Activated CD8-positive, alpha-beta T cell treated with anti-CD3 and anti-CD28 coated beads, Interleukin-2, amount 10 ng/mL, durations not matched to agents 7 days and 5 days (primary cell): Measurements from ENCODE around the gene PLAA. TPM values are rescaled to one million over a fixed set of nuclear protein-coding genes. Genes with fewer than 3 reads are reported as not detected.
"Not testable (repeated sequence)": the region's sequence is repeated elsewhere in the genome, so short reads cannot be mapped to it uniquely, and the experiment has no call there.

Source experiments
- ATAC-seq: fragments of 150-1000 bp; cut with Tn5 transposase; one replicate; pipeline ENCODE4 v1.10.0; 2021; ENCODE audit warnings: moderate library complexity
- CTCF ChIA-PET: fragments of 350-600 bp; sonication (Branson Sonifier 250); formaldehyde crosslinking; loops from one replicate; lab custom pipeline; 2021; ENCODE audit warnings: antibody characterized with exemption; lab: Charles Lee
- POLR2A ChIA-PET: fragments of 350-600 bp; sonication (Branson Sonifier 250); formaldehyde crosslinking; loops from one replicate; lab custom pipeline; 2021; ENCODE audit warnings: antibody characterized with exemption; lab: Charles Lee
- DNase-seq: peaks from one replicate; pipeline ENCODE4 v3.0.0-alpha.2; 2020
- H3K27ac Mint-ChIP-seq: one replicate; pipeline ENCODE4 v1.8.0; 2021; ENCODE audit warnings: mild to moderate bottlenecking, mixed read lengths
- H3K27me3 Mint-ChIP-seq: one replicate; pipeline ENCODE4 v1.8.0; 2021; ENCODE audit warnings: low read depth, mixed read lengths
- H3K36me3 Mint-ChIP-seq: one replicate; pipeline ENCODE4 v1.8.0; 2021; ENCODE audit warnings: low read depth, mixed read lengths
- H3K4me1 Mint-ChIP-seq: one replicate; pipeline ENCODE4 v1.8.0; 2021; ENCODE audit warnings: low read depth, mixed read lengths
- H3K4me3 Mint-ChIP-seq: one replicate; pipeline ENCODE4 v1.8.0; 2021; ENCODE audit warnings: mild to moderate bottlenecking, mixed read lengths
- H3K9me3 Mint-ChIP-seq: one replicate; pipeline ENCODE4 v1.8.0; 2022; ENCODE audit warnings: mixed read lengths; ENCODE audit not compliant: insufficient read depth
- total RNA-seq, 2 experiments: library from RNA; stranded (reverse); gene quantifications; one replicate each; pipeline ENCODE4 v1.2.3, GENCODE V29; 2021

The PLAA gene
- total RNA-seq, 2 experiments from 2014 or later = 30.5 to 35.2 TPM

GRCh38 chr9:26880262-26880661, 66.8 kb downstream of the PLAA start:
- POLR2A ChIA-PET = no interaction called here
- Mint-ChIP-seq H3K27ac (no peak overlapping the region), H3K4me3 (no peak overlapping the region)

GRCh38 chr9:26875155-26875554, 71.9 kb downstream of the PLAA start:
- ATAC-seq, DNase-seq, H3K27me3 Mint-ChIP-seq, H3K9me3 Mint-ChIP-seq, CTCF ChIA-PET, H3K27ac Mint-ChIP-seq, H3K4me1 Mint-ChIP-seq, H3K4me3 Mint-ChIP-seq: not testable (repeated sequence)
- POLR2A ChIA-PET = interaction anchor here (0.8 kb wide), 1 partner anchor 17 kb away, joined by 3 read pairs; the partner anchor contains the start of gene CAAP1
- peaks cover 24% of the 10 kb centered on the region for H3K36me3 Mint-ChIP-seq

More at GRCh38 chr9:26880262-26880661, 66.8 kb downstream of the PLAA start:
- Mint-ChIP-seq H3K9me3 (peaks cover 15% of the 10 kb centered on the region), H3K27me3 (no peaks in the 10 kb centered on the region), H3K36me3 (peaks cover 63% of the 10 kb centered on the region), H3K4me1 (no peaks in the 10 kb centered on the region)
- no peak for ATAC-seq
- CTCF ChIA-PET = interaction anchor here (1.2 kb wide), 1 partner anchor 11 kb away, joined by 5 read pairs; no protein-coding TSS in a partner anchor
- no peak for DNase-seq

GRCh38 chr9:26870292-26870691, 76.8 kb downstream of the PLAA start:
- no peak for ATAC-seq
- Mint-ChIP-seq H3K9me3 (no peaks in the 10 kb centered on the region), H3K4me3 (no peak overlapping the region), H3K27me3 (no peaks in the 10 kb centered on the region), H3K36me3 (peaks cover 3% of the 10 kb centered on the region), H3K27ac (no peak overlapping the region), H3K4me1 (no peaks in the 10 kb centered on the region)
- ChIA-PET CTCF (no interaction called here), POLR2A (no interaction called here)
- DNase-seq = no peak

GRCh38 chr9:26863074-26863473, 84.0 kb downstream of the PLAA start:
- ChIA-PET CTCF (no interaction called here), POLR2A (interaction anchor here (0.6 kb wide), 1 partner anchor 30 kb away, joined by 3 read pairs; no protein-coding TSS in a partner anchor)
- no peak for DNase-seq
- H3K27ac Mint-ChIP-seq = no peak overlapping the region
- H3K4me3 Mint-ChIP-seq = no peak overlapping the region
- ATAC-seq = no peak
- no peaks in the 10 kb centered on the region for H3K9me3 Mint-ChIP-seq
- H3K36me3 Mint-ChIP-seq = peaks cover 8% of the 10 kb centered on the region
- no peaks in the 10 kb centered on the region for H3K4me1 Mint-ChIP-seq
- no peaks in the 10 kb centered on the region for H3K27me3 Mint-ChIP-seq

- peaks cover 23% of the 10 kb centered on the region for H3K36me3 Mint-ChIP-seq
- no peak overlapping the region for H3K27ac Mint-ChIP-seq
- no peaks in the 10 kb centered on the region for H3K4me1 Mint-ChIP-seq
- CTCF ChIA-PET = interaction anchor here (1.0 to 1.3 kb wide), 5 partner anchors 19 to 148 kb away, joined by 3 read pairs; no protein-coding TSS in a partner anchor
- no peaks in the 10 kb centered on the region for H3K27me3 Mint-ChIP-seq
- H3K4me3 Mint-ChIP-seq = no peak overlapping the region
- POLR2A ChIA-PET = no interaction called here
- no peak for ATAC-seq
- peak; percentile 50 for DNase-seq
- H3K9me3 Mint-ChIP-seq = no peaks in the 10 kb centered on the region
These were observed 90.5 kb downstream of the PLAA start for GRCh38 chr9:26856413-26857032.

Other genes with a start within 250 kb of the PLAA start
- 10 to 100 TPM; 20.8 to 20.9 TPM for gene CAAP1, start 54.4 kb downstream of the PLAA start, total RNA-seq
- 1 to 10 TPM; 5.7 to 6.5 TPM for gene IFT74, start 9.2 kb upstream of the PLAA start, total RNA-seq
- gene LRRC19, start 58.4 kb upstream of the PLAA start, total RNA-seq = not detected
- not detected for gene TEK, start 162.0 kb upstream of the PLAA start, total RNA-seq